Breast epithelium (tissue), 3 donors: Measurements from ENCODE around the gene BBX.

Experiments
- CTCF ChIP-seq, 3 donors: fragments of 450-650 bp; IDR thresholded peaks; one replicate each; pipeline ENCODE4 v1.5.1; 2016 to 2017; ENCODE audit warnings: antibody characterized with exemption in 3 of 3, mild to moderate bottlenecking in 3 of 3, moderate library complexity in 3 of 3
- POLR2A ChIP-seq: fragments of 450-650 bp; IDR thresholded peaks from one replicate; pipeline ENCODE4 v1.6.1; 2016; ENCODE audit warnings: antibody characterized with exemption, mild to moderate bottlenecking, moderate library complexity
- POLR2AphosphoS5 ChIP-seq, 3 donors: sonication (generic); formaldehyde crosslinking; IDR thresholded peaks; one replicate each; pipeline ENCODE4 v1.6.1; 2017; ENCODE audit warnings: antibody characterized with exemption in 3 of 3

- no peak for TF ChIP-seq POLR2AphosphoS5 (IDR thresholded peaks at IDR 0.05)
- no peak for TF ChIP-seq CTCF (IDR thresholded peaks at IDR 0.05)
- no peak for TF ChIP-seq POLR2A
Observed at GRCh38 chr3:107641572-107642307, 119.0 kb downstream of the BBX start.
